Mesenchymal stem cell (in vitro differentiated cells and primary cell): ENCODE data around the gene CAMKMT.
A peak's percentile ranks its signal among the peaks of the same experiment; 100 is the strongest.

ENCODE experiments used
- DNase-seq: peaks from one replicate; pipeline ENCODE4 v3.0.0-alpha.2; 2013
- H2AFZ ChIP-seq: one replicate; pipeline ENCODE4 v1.6.1; 2013; ENCODE audit warnings: low read depth, mild to moderate bottlenecking, control low read depth, inconsistent platforms, low read length, moderate library complexity
- H2AK5ac ChIP-seq: 2 replicates; pipeline ENCODE4 v1.6.1; 2013; ENCODE audit warnings: low read length, moderate library complexity, mild to moderate bottlenecking, inconsistent platforms; ENCODE audit not compliant: severe bottlenecking
- H2BK120ac ChIP-seq: one replicate; pipeline ENCODE4 v1.6.1; 2013; ENCODE audit warnings: low read depth, mild to moderate bottlenecking, inconsistent platforms, low read length, moderate library complexity
- H2BK12ac ChIP-seq, 2 experiments: one replicate each; pipeline ENCODE4 v1.6.1; 2013; ENCODE audit warnings: inconsistent platforms in 2 of 2, low read length in 2 of 2, mild to moderate bottlenecking in 2 of 2, moderate library complexity in 2 of 2, control low read depth in 1 of 2
- H2BK15ac ChIP-seq: one replicate; pipeline ENCODE4 v1.6.1; 2013; ENCODE audit warnings: mild to moderate bottlenecking, low read depth, inconsistent platforms; ENCODE audit not compliant: poor library complexity, severe bottlenecking
- H2BK5ac ChIP-seq: 2 replicates; pipeline ENCODE4 v1.6.1; 2013; ENCODE audit warnings: low read depth, mild to moderate bottlenecking, low read length, control low read depth, inconsistent platforms; ENCODE audit not compliant: poor library complexity, severe bottlenecking
- H3K14ac ChIP-seq, 2 experiments: one replicate each; pipeline ENCODE4 v1.6.1; 2013; ENCODE audit warnings: inconsistent platforms in 2 of 2, low read length in 2 of 2, control low read depth in 1 of 2, mild to moderate bottlenecking in 1 of 2, moderate library complexity in 1 of 2
- H3K18ac ChIP-seq, 2 experiments: one replicate each; pipeline ENCODE4 v1.6.1; 2013; ENCODE audit warnings: inconsistent platforms in 2 of 2, low read length in 2 of 2, control low read depth in 1 of 2, low read depth in 1 of 2, mild to moderate bottlenecking in 1 of 2
- H3K23ac ChIP-seq, 2 experiments: one replicate each; pipeline ENCODE4 v1.6.1; 2013; ENCODE audit warnings: inconsistent platforms in 2 of 2, low read length in 2 of 2, mild to moderate bottlenecking in 2 of 2, moderate library complexity in 2 of 2, control low read depth in 1 of 2
- H3K27ac ChIP-seq: 2 replicates; pipeline ENCODE4 v1.5.1; 2013; ENCODE audit warnings: mild to moderate bottlenecking, moderate library complexity, low read length, control low read depth, inconsistent platforms; ENCODE audit not compliant: poor library complexity, severe bottlenecking
- H3K27me3 ChIP-seq, 2 experiments: 2 replicates each; pipeline versions ENCODE4 v1.6.1 to v1.7.0; 2013; ENCODE audit warnings: low read length in 2 of 2, mild to moderate bottlenecking in 2 of 2, moderate library complexity in 2 of 2, control low read depth in 1 of 2, inconsistent platforms in 1 of 2; ENCODE audit not compliant: control insufficient read depth in 1 of 2, insufficient read depth in 1 of 2
- H3K36me3 ChIP-seq, 2 experiments: 2 replicates each; pipeline versions ENCODE4 v1.6.1 to v1.7.0; 2013; ENCODE audit warnings: low read length in 2 of 2, control low read depth in 1 of 2, inconsistent platforms in 1 of 2, low read depth in 1 of 2, mild to moderate bottlenecking in 1 of 2; ENCODE audit not compliant: insufficient read depth in 2 of 2, control insufficient read depth in 1 of 2
- H3K4ac ChIP-seq, 2 experiments: one replicate each; pipeline ENCODE4 v1.6.1; 2013; ENCODE audit warnings: inconsistent platforms in 2 of 2, low read length in 2 of 2, mild to moderate bottlenecking in 2 of 2, moderate library complexity in 2 of 2, control low read depth in 1 of 2, low read depth in 1 of 2
- H3K4me1 ChIP-seq: 2 replicates; pipeline ENCODE4 v1.6.1; 2013; ENCODE audit warnings: low read depth, low read length, control low read depth; ENCODE audit not compliant: control insufficient read depth, insufficient read depth
- H3K4me2 ChIP-seq: 2 replicates; pipeline ENCODE4 v1.6.1; 2013; ENCODE audit warnings: low read length, mild to moderate bottlenecking, inconsistent platforms; ENCODE audit not compliant: poor library complexity, severe bottlenecking
- H3K4me3 ChIP-seq, 2 experiments: 2 replicates each; pipeline versions ENCODE4 v1.5.1 to v1.7.0; 2013; ENCODE audit warnings: low read length in 2 of 2, mild to moderate bottlenecking in 2 of 2, control low read depth in 1 of 2, low read depth in 1 of 2; ENCODE audit not compliant: insufficient read depth in 1 of 2
- H3K79me1 ChIP-seq: replicated peaks from 2 replicates; pipeline ENCODE4 v1.6.1; 2013; ENCODE audit warnings: mild to moderate bottlenecking, control low read depth, low read length, inconsistent platforms; ENCODE audit not compliant: poor library complexity, severe bottlenecking
- H3K9ac ChIP-seq: 2 replicates; pipeline ENCODE4 v1.7.0; 2013; ENCODE audit warnings: mild to moderate bottlenecking, low read length, moderate library complexity
- H3K9me3 ChIP-seq: 2 replicates; pipeline ENCODE4 v1.7.0; 2013; ENCODE audit warnings: mild to moderate bottlenecking, low read length; ENCODE audit not compliant: control insufficient read depth
- H4K8ac ChIP-seq: one replicate; pipeline ENCODE4 v1.6.1; 2013; ENCODE audit warnings: inconsistent platforms, mild to moderate bottlenecking, low read length, moderate library complexity
- H4K91ac ChIP-seq: one replicate; pipeline ENCODE4 v1.6.1; 2013; ENCODE audit warnings: mild to moderate bottlenecking, low read length, inconsistent platforms
- WGBS: methylation state at CpG from one replicate; pipeline ENCODE4 v1.1.7; 2013; ENCODE audit warnings: mixed read lengths; 5-methylcytosine and 5-hydroxymethylcytosine counted together

Gene CAMKMT

GRCh38 chr2:44420725-44421124 lies 59.0 kb downstream of the CAMKMT start:
- WGBS, result no CpG with 5 or more reads among the region's 1 CpG

GRCh38 chr2:44424211-44424610 lies 62.5 kb downstream of the CAMKMT start:
- 95% methylated on average over 5 of the region's 9 CpGs for WGBS

More at GRCh38 chr2:44420725-44421124, 59.0 kb downstream of the CAMKMT start:
- Histone ChIP-seq H4K8ac (no peak overlapping the region), H2BK120ac (no peak overlapping the region), H2AFZ (no peak overlapping the region), H2AK5ac (no peak overlapping the region), H2BK12ac (no peak overlapping the region), H3K4me3 (no peak overlapping the region), H3K27me3 (no peaks in the 10 kb centered on the region), H2BK5ac (no peak overlapping the region), H4K91ac (no peak overlapping the region), H3K4me1 (no peaks in the 10 kb centered on the region), H3K9ac (no peak overlapping the region), H3K27ac (no peak overlapping the region), H2BK15ac (no peak overlapping the region), H3K79me1 (peaks cover 5% of the 10 kb centered on the region), H3K4ac (no peak overlapping the region), H3K14ac (no peak overlapping the region), H3K9me3 (no peaks in the 10 kb centered on the region), H3K18ac (no peak overlapping the region), H3K36me3 (no peaks in the 10 kb centered on the region), H3K23ac (no peak overlapping the region), H3K4me2 (no peak overlapping the region)
- DNase-seq, result no peak

GRCh38 chr2:44429034-44429433 lies 67.3 kb downstream of the CAMKMT start:
- H4K91ac ChIP-seq, result no peak overlapping the region
- no peak overlapping the region for H4K8ac ChIP-seq
- H3K4ac ChIP-seq, result no peak overlapping the region
- no peak overlapping the region for H2AK5ac ChIP-seq
- H3K79me1 ChIP-seq, result peaks cover 5% of the 10 kb centered on the region
- H3K27ac ChIP-seq, result no peak overlapping the region
- peak; percentile 15 for DNase-seq
- H2AFZ ChIP-seq, result no peak overlapping the region
- H3K9me3 ChIP-seq, result no peaks in the 10 kb centered on the region
- H2BK120ac ChIP-seq, result no peak overlapping the region
- H3K4me3 ChIP-seq, result no peak overlapping the region
- H3K14ac ChIP-seq, result no peak overlapping the region
- no peaks in the 10 kb centered on the region for H3K4me1 ChIP-seq
- no peak overlapping the region for H2BK15ac ChIP-seq
- H3K23ac ChIP-seq, result no peak overlapping the region
- H2BK12ac ChIP-seq, result no peak overlapping the region
- 100% methylated on average over 1 of the region's 1 CpG for WGBS
- H3K27me3 ChIP-seq, result no peaks in the 10 kb centered on the region
- H2BK5ac ChIP-seq, result no peak overlapping the region
- no peak overlapping the region for H3K9ac ChIP-seq
- H3K18ac ChIP-seq, result no peak overlapping the region
- no peaks in the 10 kb centered on the region for H3K36me3 ChIP-seq
- H3K4me2 ChIP-seq, result no peak overlapping the region

More at GRCh38 chr2:44424211-44424610, 62.5 kb downstream of the CAMKMT start:
- Histone ChIP-seq H3K14ac (no peak overlapping the region), H3K4ac (no peak overlapping the region), H3K23ac (no peak overlapping the region), H2BK12ac (no peak overlapping the region), H2BK120ac (no peak overlapping the region), H2BK15ac (no peak overlapping the region), H3K9ac (no peak overlapping the region), H2AFZ (no peak overlapping the region), H3K27ac (no peak overlapping the region), H4K91ac (no peak overlapping the region), H3K4me2 (no peak overlapping the region), H3K27me3 (no peaks in the 10 kb centered on the region), H3K79me1 (peaks cover 4% of the 10 kb centered on the region), H3K4me1 (no peaks in the 10 kb centered on the region), H3K4me3 (no peak overlapping the region), H3K36me3 (no peaks in the 10 kb centered on the region), H2BK5ac (no peak overlapping the region), H3K18ac (no peak overlapping the region), H2AK5ac (no peak overlapping the region), H3K9me3 (no peaks in the 10 kb centered on the region), H4K8ac (no peak overlapping the region)
- no peak for DNase-seq

- H2BK120ac ChIP-seq, result no peak overlapping the region
- no peaks in the 10 kb centered on the region for H3K4me1 ChIP-seq
- H3K4me3 ChIP-seq, result no peak overlapping the region
- H3K9me3 ChIP-seq, result no peaks in the 10 kb centered on the region
- no peak overlapping the region for H3K4ac ChIP-seq
- no peak overlapping the region for H2BK12ac ChIP-seq
- no peak overlapping the region for H3K18ac ChIP-seq
- peaks cover 5% of the 10 kb centered on the region for H3K79me1 ChIP-seq
- no peak overlapping the region for H3K9ac ChIP-seq
- no CpG with 5 or more reads among the region's 1 CpG for WGBS
- no peak for DNase-seq
- H2AFZ ChIP-seq, result no peak overlapping the region
- no peak overlapping the region for H3K4me2 ChIP-seq
- H2BK15ac ChIP-seq, result no peak overlapping the region
- H4K8ac ChIP-seq, result no peak overlapping the region
- no peaks in the 10 kb centered on the region for H3K36me3 ChIP-seq
- no peak overlapping the region for H3K23ac ChIP-seq
- H4K91ac ChIP-seq, result no peak overlapping the region
- no peak overlapping the region for H3K27ac ChIP-seq
- no peak overlapping the region for H3K14ac ChIP-seq
- H3K27me3 ChIP-seq, result no peaks in the 10 kb centered on the region
- H2AK5ac ChIP-seq, result no peak overlapping the region
- no peak overlapping the region for H2BK5ac ChIP-seq
These were observed 68.6 kb downstream of the CAMKMT start for GRCh38 chr2:44430342-44430741.
